ENCODE results near the gene ATXN7.

Gene ATXN7

DNA sequence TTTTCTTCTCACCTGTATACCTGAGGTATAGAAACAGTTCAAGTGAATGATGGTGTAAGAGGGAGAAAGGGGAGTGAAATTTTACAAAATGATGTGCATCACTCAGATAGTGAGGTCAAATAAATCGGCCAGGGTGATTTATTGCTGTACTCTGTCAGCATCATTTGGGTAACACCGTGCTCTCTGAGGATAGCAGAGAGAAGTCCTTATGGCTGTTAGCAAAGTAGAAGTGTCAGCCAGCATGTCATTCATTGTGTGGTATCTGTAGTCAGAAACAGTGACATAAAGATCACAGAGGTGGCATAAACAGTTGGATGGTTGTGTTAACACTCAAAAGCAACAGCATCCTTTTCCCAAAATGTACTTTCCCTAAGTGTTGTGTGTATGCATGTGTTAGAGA, 106.2 kb downstream of the ATXN7 start:
- no peak overlapping the region for H2AFZ ChIP-seq (ENCODE audit: low read length)
- H3K27ac ChIP-seq (ENCODE audit: low read length) = no peak overlapping the region; the same call in 1 of the 2 replicates
- TF ChIP-seq EZH2 (optimal IDR thresholded peaks at IDR 0.05; ENCODE audit: low read depth, low read length) (no peak), CTCF (IDR thresholded peaks at IDR 0.05; ENCODE audit: low read length) (no peak), EZH2phosphoT487 (IDR thresholded peaks at IDR 0.05; ENCODE audit: low read length) (no peak)
- peaks cover 30% of the 10 kb centered on the region for H3F3A ChIP-seq (ENCODE audit: insufficient read depth, low read length)
- peak overlapping the region; percentile 43; the same call in 1 of the 2 replicates for H3K9ac ChIP-seq (ENCODE audit: low read length)
- peak overlapping the region; percentile 62; the same call in 1 of the 2 replicates for H3K4me3 ChIP-seq (ENCODE audit: low read length)
- H4K20me1 ChIP-seq (ENCODE audit: insufficient read depth, low read length) = no peaks in the 10 kb centered on the region
- peaks cover 69% of the 10 kb centered on the region for H3K79me2 ChIP-seq (ENCODE audit: low read length)
- H3K4me1 ChIP-seq (ENCODE audit: low read length) = peaks cover 14% of the 10 kb centered on the region
- no peaks in the 10 kb centered on the region for H3K27me3 ChIP-seq (replicated peaks; ENCODE audit: insufficient read depth, low read length)
- H3K9me2 ChIP-seq (replicated peaks; ENCODE audit: insufficient read depth, low read length) = no peaks in the 10 kb centered on the region
- peak overlapping the region; percentile 83 for H3K4me2 ChIP-seq (ENCODE audit: low read depth, low read length)
- no peaks in the 10 kb centered on the region for H3K9me3 ChIP-seq (replicated peaks; ENCODE audit: insufficient read depth, low read length)
- no peaks in the 10 kb centered on the region for H3K36me3 ChIP-seq (replicated peaks; ENCODE audit: insufficient read depth, low read length)
- DNase-seq = no peak

DNA sequence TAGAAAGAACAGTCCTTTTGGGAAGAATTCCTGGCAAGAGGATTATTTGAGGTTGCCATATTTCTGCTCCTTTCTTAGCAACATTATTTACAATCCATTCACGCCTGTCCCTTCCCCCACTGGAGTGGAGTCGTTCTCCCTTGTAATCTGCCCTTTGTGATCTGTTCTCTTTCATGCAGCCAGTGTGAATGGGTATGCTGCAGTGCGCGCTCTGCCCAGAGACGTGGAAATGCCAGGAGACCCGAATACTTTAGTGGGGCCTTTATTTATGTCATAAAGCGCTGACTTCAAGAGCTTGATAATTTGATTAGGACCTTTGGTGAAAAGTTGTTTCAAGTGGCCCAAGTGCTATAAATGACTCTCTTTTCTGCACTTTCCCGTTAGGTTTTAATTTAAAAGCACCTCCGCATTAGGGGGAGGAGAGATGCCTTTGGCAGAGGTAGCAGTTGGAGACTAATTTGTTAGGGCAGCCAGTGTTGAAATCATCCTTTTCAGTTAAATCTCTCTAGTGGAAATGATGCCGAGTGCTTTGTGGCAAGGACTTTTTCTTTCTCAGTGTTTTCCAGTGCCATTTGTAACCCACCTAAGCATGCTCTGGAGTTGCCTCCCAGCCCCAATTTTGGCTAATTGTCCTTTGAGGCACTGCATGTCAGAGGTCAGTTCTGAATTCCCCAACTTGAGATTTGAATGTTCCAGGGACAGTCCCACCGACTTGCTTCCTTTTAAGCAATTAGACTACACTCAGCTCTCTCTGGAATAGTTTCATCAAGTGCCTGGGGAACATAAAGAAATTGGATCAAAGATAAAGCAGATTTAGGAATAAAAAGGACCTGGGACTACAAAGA, 107.2 kb downstream of the ATXN7 start:
- Histone ChIP-seq H4K20me1 (ENCODE audit: insufficient read depth, low read length) (no peaks in the 10 kb centered on the region), H3K9me2 (replicated peaks; ENCODE audit: insufficient read depth, low read length) (no peaks in the 10 kb centered on the region), H3K79me2 (ENCODE audit: low read length) (peaks cover 77% of the 10 kb centered on the region), H3F3A (ENCODE audit: insufficient read depth, low read length) (peaks cover 30% of the 10 kb centered on the region), H2AFZ (ENCODE audit: low read length) (no peak overlapping the region), H3K27me3 (replicated peaks; ENCODE audit: insufficient read depth, low read length) (no peaks in the 10 kb centered on the region), H3K9ac (ENCODE audit: low read length) (no peak overlapping the region), H3K4me1 (ENCODE audit: low read length) (peaks cover 14% of the 10 kb centered on the region), H3K4me3 (ENCODE audit: low read length) (no peak overlapping the region), H3K27ac (ENCODE audit: low read length) (no peak overlapping the region), H3K9me3 (replicated peaks; ENCODE audit: insufficient read depth, low read length) (no peaks in the 10 kb centered on the region), H3K4me2 (ENCODE audit: low read depth, low read length) (0 out of 2 replicates have a peak overlapping the region, but pooled peaks have one; percentile 83), H3K36me3 (replicated peaks; ENCODE audit: insufficient read depth, low read length) (no peaks in the 10 kb centered on the region)
- TF ChIP-seq EZH2 (optimal IDR thresholded peaks at IDR 0.05; ENCODE audit: low read depth, low read length) (no peak), EZH2phosphoT487 (IDR thresholded peaks at IDR 0.05; ENCODE audit: low read length) (no peak), CTCF (IDR thresholded peaks at IDR 0.05; ENCODE audit: low read length) (no peak)
- no peak for DNase-seq

DNA sequence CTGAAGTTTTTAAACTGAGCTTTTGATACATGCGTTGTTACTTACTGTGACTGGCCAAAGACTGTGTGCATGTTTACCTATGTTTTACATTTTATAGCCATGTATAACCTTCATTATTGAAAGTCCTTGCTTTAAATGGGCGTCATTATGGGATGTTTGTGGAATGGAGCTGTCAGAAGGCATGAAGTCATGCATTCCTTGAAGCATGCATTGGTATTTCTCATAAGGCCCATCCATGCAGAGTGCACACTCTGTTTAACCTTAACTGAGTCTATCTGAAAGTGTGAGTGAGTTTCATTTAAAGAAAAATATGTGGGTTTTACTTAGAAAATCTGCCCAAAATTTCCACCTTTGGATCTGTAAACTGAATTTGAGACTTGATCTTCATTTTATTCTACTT, 108.5 kb downstream of the ATXN7 start:
- H4K20me1 ChIP-seq (ENCODE audit: insufficient read depth, low read length) = no peaks in the 10 kb centered on the region
- no peak overlapping the region for H3K4me3 ChIP-seq (ENCODE audit: low read length)
- H3K27me3 ChIP-seq (replicated peaks; ENCODE audit: insufficient read depth, low read length) = no peaks in the 10 kb centered on the region
- no peaks in the 10 kb centered on the region for H3K9me2 ChIP-seq (replicated peaks; ENCODE audit: insufficient read depth, low read length)
- H3K79me2 ChIP-seq (ENCODE audit: low read length) = peaks cover 78% of the 10 kb centered on the region
- no peak overlapping the region for H3K9ac ChIP-seq (ENCODE audit: low read length)
- H3K4me2 ChIP-seq (ENCODE audit: low read depth, low read length) = no peak overlapping the region
- peaks cover 7% of the 10 kb centered on the region for H3K4me1 ChIP-seq (ENCODE audit: low read length)
- H3K9me3 ChIP-seq (replicated peaks; ENCODE audit: insufficient read depth, low read length) = no peaks in the 10 kb centered on the region
- DNase-seq = no peak
- H3K36me3 ChIP-seq (replicated peaks; ENCODE audit: insufficient read depth, low read length) = no peaks in the 10 kb centered on the region
- peaks cover 21% of the 10 kb centered on the region for H3F3A ChIP-seq (ENCODE audit: insufficient read depth, low read length)
- no peak for TF ChIP-seq EZH2phosphoT487 (IDR thresholded peaks at IDR 0.05; ENCODE audit: low read length)
- TF ChIP-seq EZH2 (optimal IDR thresholded peaks at IDR 0.05; ENCODE audit: low read depth, low read length) = no peak
- no peak for TF ChIP-seq CTCF (IDR thresholded peaks at IDR 0.05; ENCODE audit: low read length)
- H3K27ac ChIP-seq (ENCODE audit: low read length) = no peak overlapping the region
- no peak overlapping the region for H2AFZ ChIP-seq (ENCODE audit: low read length)

Data from MM.1S (cell line).